Stimulated activated CD4-positive, alpha-beta T cell treated with anti-CD3 and anti-CD28 coated beads, Interleukin-15, amount 100 ng/mL, for 24 hours (primary cell): ENCODE data around the gene TRIO.
A peak's percentile ranks its signal among the peaks of the same experiment; 100 is the strongest.

ENCODE experiments used
- DNase-seq: peaks from one replicate; pipeline ENCODE4 v3.0.0-alpha.2; 2020

TRIO gene

DNA sequence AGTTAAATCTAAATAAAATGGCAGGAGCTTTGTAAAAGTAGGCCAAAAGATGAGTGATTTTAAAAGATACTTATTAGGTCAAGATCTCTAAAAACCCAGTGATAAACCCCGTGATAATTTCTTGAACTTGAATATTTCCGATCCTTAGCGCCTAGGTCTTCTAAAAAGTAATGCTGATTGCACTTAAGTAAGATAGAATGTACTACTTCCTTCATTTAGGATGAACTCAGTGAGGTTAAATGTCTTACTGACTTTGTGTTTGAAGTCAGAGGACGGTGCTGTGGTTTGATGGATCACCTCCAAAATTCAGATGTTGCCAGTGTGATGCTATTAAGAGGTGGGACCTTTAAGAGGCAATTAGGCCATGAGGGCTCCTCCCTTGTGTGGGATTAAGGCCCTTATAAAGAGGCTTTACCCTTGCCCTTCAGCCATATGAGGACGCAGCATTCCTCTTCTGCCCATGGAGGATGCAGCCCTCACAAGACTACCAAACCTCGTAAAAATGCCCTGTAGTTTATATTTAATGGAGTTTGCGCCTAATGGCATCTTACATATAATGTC lies 130.1 kb downstream of the TRIO start:
- DNase-seq = no peak

GRCh38 chr5:14276380-14276779 lies 133.2 kb downstream of the TRIO start:
- no peak for DNase-seq

DNA sequence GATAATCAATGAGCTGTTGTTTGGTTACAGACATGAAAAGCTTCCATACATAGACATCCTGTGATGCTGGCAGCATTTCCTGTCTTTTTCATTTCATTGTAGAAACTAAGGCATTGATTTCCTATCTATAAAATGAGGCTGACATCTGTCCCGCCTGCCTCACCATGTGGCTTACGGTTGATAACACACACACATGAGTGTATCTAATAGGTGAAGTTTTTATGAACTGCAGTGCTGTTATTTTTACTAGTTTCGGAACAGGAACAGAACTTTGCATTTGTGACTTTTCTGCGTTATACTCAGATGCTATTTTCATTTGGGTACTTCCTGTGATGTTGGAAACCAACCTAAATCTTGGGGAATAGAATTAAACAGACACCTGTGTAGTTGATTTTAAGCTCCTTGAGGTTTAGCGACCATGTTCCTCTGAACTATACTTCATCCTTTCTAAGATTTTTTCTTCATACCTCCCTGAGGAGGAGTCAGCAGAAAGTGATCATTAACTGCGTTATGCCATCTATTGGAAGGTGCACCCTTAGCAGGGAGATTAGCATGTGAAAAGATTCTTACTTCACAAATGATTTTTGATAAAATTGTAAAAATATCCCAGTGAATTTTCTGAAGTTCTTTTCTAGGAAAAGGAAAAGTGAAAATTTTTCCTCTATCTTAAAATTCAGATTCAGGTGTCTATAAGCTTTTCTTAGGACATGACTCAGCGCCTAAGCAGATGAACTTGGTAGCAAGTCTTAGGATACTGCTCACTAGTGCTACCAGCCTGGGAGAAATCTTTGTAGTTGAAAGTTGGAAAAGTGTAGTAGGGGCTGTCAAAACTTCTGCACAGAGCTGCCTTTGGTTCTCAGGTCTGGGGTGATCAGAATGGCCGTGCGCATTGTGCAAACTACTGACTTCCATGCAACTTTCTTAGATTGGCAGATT lies 134.5 kb downstream of the TRIO start:
- DNase-seq = no peak

DNA sequence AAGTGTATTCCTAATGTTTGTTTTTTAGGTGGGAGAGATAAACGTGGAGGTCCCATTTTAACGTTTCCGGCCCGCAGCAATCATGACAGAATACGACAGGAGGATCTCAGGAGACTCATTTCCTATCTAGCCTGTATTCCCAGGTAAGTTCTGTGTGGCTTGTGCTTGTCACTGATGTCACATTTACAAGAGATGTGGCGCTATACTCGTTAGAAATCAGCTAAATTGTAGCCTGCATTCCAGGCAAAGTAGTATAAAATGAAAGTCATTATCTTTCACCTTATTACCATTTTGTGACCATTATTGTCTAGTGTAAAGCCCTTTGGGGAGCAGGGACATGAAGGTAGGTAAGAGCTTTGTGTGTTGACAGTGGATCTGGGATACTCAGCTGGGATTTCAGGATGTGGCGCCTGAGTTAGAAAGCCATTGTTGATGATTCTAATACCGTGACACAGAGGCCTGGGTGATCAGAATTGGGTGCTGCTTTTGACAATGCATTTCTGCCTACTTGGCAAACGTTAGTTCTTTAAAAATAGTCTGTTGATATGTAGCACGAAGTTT lies 137.2 kb downstream of the TRIO start:
- DNase-seq = no peak

DNA sequence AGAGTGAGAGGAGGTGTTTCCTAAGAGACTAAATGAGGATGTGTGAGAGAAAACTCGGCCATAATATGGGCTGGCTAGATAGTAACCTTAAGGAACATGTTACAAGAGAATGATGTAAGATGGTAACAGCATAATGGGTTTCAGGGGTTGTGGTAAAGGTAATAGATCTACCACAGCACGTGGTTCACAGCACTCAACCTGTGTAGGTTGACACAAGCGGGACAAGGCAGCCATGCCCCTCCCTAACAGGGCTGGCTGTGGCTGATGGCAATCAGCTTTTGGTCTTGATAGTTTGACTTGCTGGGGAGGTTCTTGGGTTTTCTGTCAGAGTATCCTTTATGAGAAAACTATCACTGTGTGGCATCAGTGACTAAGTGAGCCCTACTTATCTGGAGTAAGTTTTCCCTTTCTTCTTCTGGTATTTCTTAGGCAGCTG lies 138.6 kb downstream of the TRIO start:
- peak; percentile 21 for DNase-seq

DNA sequence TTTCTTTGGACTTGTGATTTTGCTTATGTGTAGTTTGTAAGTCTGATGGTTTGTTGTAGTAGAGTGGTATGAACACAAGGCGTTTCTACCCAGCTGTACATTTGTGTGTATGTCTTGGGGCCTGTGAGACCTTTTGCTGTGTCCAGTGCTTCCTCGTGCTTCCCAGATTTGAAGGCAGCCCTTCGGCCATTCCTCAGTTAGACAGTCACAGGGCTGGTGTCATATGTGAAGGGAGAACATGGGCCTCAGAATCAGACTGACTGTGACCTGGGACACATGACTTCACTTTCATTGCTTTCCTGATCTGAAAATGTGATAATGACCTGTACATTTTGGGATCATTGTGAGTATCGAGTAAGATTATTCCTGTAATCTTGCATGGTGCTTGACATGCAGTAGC lies 140.0 kb downstream of the TRIO start:
- DNase-seq = no peak

DNA sequence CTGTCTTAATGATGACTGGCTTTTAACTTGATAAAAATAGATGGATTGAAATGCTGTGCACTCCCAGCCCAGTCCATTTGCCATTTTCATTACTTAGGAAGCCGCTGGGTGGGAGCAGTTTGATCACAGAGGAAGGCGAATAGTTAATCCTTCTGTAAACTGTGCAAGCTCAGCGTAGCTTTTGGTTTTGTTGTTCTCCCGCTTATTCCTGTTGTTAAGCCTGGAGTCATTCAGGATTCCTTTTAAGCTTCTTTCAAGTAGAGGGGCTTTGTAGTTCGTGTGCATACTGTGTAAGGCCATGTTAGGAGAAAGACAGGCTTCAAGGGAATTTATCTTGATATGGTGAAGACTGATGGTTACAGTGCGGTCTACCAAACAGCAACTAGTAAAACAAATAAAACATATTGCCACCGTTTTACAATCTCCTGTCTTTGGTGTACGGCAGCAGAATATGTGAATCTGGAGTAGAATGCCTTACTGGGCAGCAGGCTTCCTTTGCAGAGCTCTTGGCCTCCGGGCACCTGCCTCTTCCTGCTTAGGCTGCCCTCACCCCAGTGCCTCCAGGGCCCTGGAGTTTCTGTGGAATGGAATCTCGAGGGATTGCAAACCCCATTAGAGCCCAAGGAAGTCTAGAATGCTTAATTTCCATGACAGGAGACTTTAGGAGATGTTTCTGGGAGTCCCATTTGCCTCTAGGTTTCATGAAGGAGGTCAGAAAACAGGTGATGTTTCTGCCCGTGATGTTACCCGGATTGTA lies 141.4 kb downstream of the TRIO start:
- no peak for DNase-seq

DNA sequence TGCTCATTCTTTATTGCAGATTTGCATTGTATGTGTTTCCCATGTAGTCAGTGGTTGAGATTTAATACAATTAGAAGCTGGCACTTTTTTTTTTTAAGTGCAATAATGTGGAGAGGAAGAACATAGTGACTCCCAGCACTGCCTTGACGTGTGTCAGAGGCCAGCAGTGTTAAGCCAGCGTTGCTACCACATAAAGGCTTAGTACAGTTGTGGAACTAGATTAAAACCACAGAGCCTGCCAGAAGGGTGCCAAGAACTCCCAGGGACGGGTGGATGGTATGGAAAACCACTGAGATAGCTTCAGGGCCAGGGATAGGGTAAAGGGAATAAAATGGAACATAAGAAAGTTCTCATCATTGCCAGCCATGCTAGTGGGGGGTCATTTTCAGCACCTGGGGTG lies 142.9 kb downstream of the TRIO start:
- DNase-seq = no peak

- no peak for DNase-seq
Measured at GRCh38 chr5:14286574-14287421, 143.7 kb downstream of the TRIO start.

DNA sequence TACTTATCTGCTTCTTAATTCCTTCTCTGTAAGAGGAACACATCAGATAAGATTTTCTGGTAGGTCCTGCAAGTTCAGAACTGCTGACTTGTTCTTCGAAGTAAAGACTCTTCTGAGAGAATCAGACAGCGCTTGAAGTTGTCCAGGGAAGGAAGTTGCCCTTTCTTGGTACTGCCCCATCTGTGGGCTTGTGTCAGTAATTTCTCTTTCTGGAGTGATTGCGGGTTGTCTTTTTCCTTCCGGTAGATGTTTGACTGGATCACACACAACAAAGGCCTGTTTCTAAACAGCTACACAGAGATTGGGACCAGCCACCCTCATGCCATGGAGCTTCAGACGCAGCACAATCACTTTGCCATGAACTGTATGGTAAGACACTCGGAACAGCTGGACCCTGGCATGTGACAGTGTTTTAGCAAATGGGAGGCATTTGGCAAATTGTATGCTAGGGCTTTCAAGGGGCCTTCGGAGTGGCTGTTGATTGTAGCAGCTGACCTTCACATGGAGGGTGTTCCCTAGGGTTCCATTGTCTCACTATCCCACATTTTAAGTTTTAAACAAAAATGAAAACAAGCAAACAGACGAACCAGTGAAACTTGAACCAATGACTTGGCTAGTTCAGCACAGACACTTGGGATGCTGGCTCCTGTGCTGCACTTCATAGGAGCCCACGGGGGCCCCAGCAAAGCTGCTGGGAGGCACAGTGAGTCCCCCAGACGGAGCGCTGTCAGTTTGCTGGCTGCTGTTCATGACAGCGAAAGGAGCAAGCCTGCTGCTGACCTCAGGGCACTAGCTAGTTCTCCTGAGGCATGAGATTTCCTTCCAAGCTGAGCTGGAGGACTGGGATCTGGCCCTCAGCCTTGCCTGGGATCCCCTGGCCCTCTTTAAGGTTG lies 149.9 kb downstream of the TRIO start:
- no peak for DNase-seq

GRCh38 chr5:14295610-14296009 lies 152.5 kb downstream of the TRIO start:
- no peak for DNase-seq

GRCh38 chr5:14296533-14297331 lies 153.6 kb downstream of the TRIO start:
- DNase-seq = no peak

GRCh38 chr5:14297697-14298096 lies 154.6 kb downstream of the TRIO start:
- DNase-seq = no peak

- no peak for DNase-seq
Measured at GRCh38 chr5:14298126-14298847, 155.1 kb downstream of the TRIO start.

GRCh38 chr5:14299666-14300065 lies 156.5 kb downstream of the TRIO start:
- DNase-seq = no peak

GRCh38 chr5:14301186-14301585 lies 158.0 kb downstream of the TRIO start:
- no peak for DNase-seq

DNA sequence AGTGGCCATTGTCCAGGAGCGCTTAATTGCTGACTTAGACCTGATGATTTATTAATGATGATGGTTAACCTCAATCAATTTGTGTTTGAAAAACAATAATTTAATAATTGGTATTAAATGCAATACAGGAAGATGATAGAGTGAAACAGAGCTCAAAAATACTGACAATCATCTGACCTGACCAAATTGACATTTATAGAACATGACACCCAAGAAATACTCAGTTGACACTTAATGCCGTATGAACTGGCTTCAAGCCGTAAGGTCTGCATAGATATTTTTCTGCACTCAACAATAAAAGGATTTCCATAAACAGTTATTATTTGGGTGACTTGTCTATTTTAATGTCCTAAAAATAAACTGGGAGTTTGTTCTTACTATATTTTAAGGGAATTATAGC lies 159.2 kb downstream of the TRIO start:
- DNase-seq = no peak

- DNase-seq = no peak
Measured at GRCh38 chr5:14305045-14305444, 161.9 kb downstream of the TRIO start.

DNA sequence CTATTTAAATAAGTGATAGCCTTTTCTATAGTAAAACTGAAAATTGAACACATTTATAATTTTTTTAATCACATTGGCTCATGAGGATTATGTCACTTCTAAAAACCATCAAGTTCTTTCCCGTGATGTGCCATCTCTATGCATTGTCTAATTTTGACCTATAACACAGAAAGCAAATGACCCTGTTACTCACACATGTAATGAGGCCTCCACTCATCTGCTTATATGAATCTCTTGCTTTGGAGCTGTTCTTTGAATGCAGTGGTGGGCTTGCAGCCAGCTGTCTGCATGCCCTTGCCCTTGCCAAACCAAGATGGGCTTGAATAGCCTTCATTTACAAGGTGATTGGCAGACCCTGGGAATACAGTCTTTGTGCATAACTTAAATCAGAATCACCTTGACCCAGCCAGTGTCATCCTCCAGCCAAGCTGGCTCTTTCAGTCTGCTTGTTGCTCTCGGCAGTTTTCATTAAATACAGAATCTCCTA lies 163.2 kb downstream of the TRIO start:
- DNase-seq = no peak
